Testis (tissue), 3 donors: ENCODE data around the gene RYR3. TPM values are rescaled to one million over a fixed set of nuclear protein-coding genes. Genes with fewer than 3 reads are reported as not detected.

Experiments used
- DNase-seq: peaks from one replicate; pipeline ENCODE4 v3.0.0-alpha.2; 2019
- H3K27ac ChIP-seq, 2 donors: fragments of 200-600 bp; sonication (generic); one replicate each; pipeline ENCODE4 v1.5.1; 2019
- H3K27me3 ChIP-seq: fragments of 200-600 bp; sonication (generic); one replicate; pipeline ENCODE4 v1.5.1; 2019
- H3K36me3 ChIP-seq: fragments of 200-600 bp; sonication (generic); one replicate; pipeline ENCODE4 v1.5.1; 2017; ENCODE audit warnings: low read depth; ENCODE audit errors: missing control alignments
- H3K4me1 ChIP-seq: fragments of 200-600 bp; sonication (generic); one replicate; pipeline ENCODE4 v1.5.1; 2019
- H3K4me3 ChIP-seq, 2 donors: fragments of 200-600 bp; sonication (generic); one replicate each; pipeline ENCODE4 v1.5.1; 2017 to 2019
- H3K9me3 ChIP-seq: fragments of 200-600 bp; sonication (generic); one replicate; pipeline ENCODE4 v1.5.1; 2017
- CTCF ChIP-seq, 3 experiments: fragments of 450-650 bp in 2 of 3; fragments of 200-600 bp in 1 of 3; sonication (generic) in 1 of 3; IDR thresholded peaks; one replicate each; pipeline ENCODE4 v1.5.1; 2016 to 2019; ENCODE audit warnings: antibody characterized with exemption in 3 of 3, mild to moderate bottlenecking in 2 of 3, moderate library complexity in 1 of 3
- POLR2A ChIP-seq: fragments of 450-650 bp; IDR thresholded peaks from one replicate; pipeline ENCODE4 v1.6.1; 2017; ENCODE audit warnings: antibody characterized with exemption, mild to moderate bottlenecking, moderate library complexity
- WGBS, 2 donors: methylation state at CpG; one replicate each; pipeline ENCODE4 v1.1.5; 2018; 5-methylcytosine and 5-hydroxymethylcytosine counted together
- intact Hi-C: fragments of 100-400 bp; cut with DNase I; formaldehyde crosslinking; loops from one replicate; pipeline ENCODE4 v1.15.1; 2023; ENCODE audit warnings: low total_unique reads
- polyA plus RNA-seq: library from polyadenylated mRNA; stranded (reverse); fragments of 350-450 nt; fragmentation: Illumina TruSeq; extraction: RNeasy Lipid Tissue Mini Kit (QIAGEN cat#74804); gene quantifications from one replicate; pipeline ENCODE4 v1.2.3, GENCODE V29; 2014; ENCODE audit warnings: low read depth, low replicate concordance; ENCODE audit not compliant: insufficient read depth
- total RNA-seq, 2 donors: library from RNA; depleted of rRNA; stranded (reverse); fragments of >200 nt; gene quantifications; one replicate each; pipeline ENCODE4 v1.2.3, GENCODE V29; 2016

RYR3 gene
- total and polyA plus RNA-seq, 3 donors from 2014 or later, result 4.3 to 7.6 (median 4.4) TPM

DNA sequence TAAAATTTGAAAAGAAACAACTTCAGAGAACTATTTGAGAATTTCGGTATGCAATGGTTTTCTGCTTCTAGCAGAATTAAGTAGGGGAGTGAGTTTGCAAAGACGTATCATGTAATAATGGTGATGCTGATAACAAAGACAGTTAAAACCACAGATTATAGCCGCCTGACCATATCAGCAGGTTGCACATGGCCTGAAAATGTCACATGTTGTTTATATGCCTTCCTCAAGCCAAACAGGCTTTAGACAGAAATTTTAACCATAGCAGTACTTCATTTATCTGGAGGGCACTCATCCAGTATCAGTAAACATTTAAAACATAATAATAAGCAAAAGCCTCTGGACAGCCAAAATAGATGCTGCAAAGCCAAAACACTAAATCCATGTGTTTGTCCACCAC is 131.7 kb downstream of the RYR3 start:
- TF ChIP-seq CTCF (IDR thresholded peaks at IDR 0.05), result no peak
- no peak for TF ChIP-seq POLR2A
- Histone ChIP-seq H3K27ac (no peak overlapping the region), H3K4me1 (no peaks in the 10 kb centered on the region), H3K9me3 (no peaks in the 10 kb centered on the region), H3K36me3 (no peaks in the 10 kb centered on the region), H3K4me3 (no peak overlapping the region), H3K27me3 (no peaks in the 10 kb centered on the region)
- WGBS, 2 donors, result 54 to 64% methylated on average over 3 of the region's 3 CpGs
- DNase-seq, result no peak
- intact Hi-C loops, result no loop called here

GRCh38 chr15:33443708-33444107 is 132.9 kb downstream of the RYR3 start:
- no peaks in the 10 kb centered on the region for H3K4me1 ChIP-seq
- no peak for TF ChIP-seq CTCF (IDR thresholded peaks at IDR 0.05)
- no peak for TF ChIP-seq POLR2A
- H3K4me3 ChIP-seq, result no peak overlapping the region
- H3K27me3 ChIP-seq, result no peaks in the 10 kb centered on the region
- no peaks in the 10 kb centered on the region for H3K36me3 ChIP-seq
- intact Hi-C loops, result no loop called here
- no peaks in the 10 kb centered on the region for H3K9me3 ChIP-seq
- DNase-seq, result no peak
- WGBS, 2 donors, result 9 to 36% methylated on average over 1 of the region's 1 CpG
- no peak overlapping the region for H3K27ac ChIP-seq

DNA sequence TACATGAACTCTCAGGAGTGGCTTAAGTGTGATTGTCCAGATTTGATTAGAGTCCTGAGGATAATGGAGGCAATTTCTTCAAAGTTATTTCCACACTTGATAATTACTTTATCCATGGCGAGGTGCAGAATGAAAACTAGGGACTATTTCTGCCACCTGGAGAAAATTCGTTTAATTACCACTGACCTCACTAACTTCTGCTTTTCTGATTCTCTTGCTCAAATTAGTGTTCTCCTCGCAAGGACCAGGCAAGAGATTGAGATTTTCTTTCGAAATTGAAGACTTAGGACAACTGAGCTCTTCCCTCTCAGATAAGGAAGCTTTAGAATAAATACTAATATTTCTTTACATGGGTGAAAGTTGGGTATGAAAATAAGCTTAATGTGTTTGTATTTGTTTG is 135.2 kb downstream of the RYR3 start:
- Histone ChIP-seq H3K9me3 (no peaks in the 10 kb centered on the region), H3K4me3 (no peak overlapping the region), H3K27ac (no peak overlapping the region), H3K36me3 (no peaks in the 10 kb centered on the region), H3K27me3 (no peaks in the 10 kb centered on the region), H3K4me1 (no peaks in the 10 kb centered on the region)
- TF ChIP-seq POLR2A (no peak), CTCF (IDR thresholded peaks at IDR 0.05) (no peak)
- intact Hi-C loops, result no loop called here
- WGBS, 2 donors, result 84 to 86% methylated on average over 4 of the region's 4 CpGs
- no peak for DNase-seq

DNA sequence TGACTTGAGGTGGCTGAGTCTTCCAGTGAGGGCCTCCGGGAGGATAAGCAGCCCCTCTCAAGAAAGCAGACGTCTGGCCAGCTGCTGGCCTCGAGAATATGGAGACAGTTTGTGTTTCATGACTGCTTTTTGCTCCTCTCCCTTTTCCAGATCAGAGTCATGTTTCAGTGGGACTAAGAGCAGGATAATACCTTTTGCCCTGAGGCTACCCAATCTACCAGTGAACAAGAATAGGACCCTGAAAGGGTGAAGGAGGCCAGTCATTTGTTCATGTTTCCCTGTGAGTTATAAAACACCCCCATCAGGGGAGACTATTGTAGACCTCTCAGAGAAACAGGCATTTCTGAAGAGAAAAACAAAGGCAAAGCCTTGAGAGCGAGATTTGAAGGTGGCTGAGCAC is 137.4 kb downstream of the RYR3 start:
- intact Hi-C loops, result no loop called here
- 69 to 73% methylated on average over 4 of the region's 4 CpGs for WGBS, 2 donors
- H3K4me3 ChIP-seq, result no peak overlapping the region
- no peak overlapping the region for H3K27ac ChIP-seq
- H3K36me3 ChIP-seq, result no peaks in the 10 kb centered on the region
- H3K4me1 ChIP-seq, result no peaks in the 10 kb centered on the region
- TF ChIP-seq POLR2A, result no peak
- no peak for TF ChIP-seq CTCF (IDR thresholded peaks at IDR 0.05)
- H3K27me3 ChIP-seq, result no peaks in the 10 kb centered on the region
- H3K9me3 ChIP-seq, result no peaks in the 10 kb centered on the region
- no peak for DNase-seq

DNA sequence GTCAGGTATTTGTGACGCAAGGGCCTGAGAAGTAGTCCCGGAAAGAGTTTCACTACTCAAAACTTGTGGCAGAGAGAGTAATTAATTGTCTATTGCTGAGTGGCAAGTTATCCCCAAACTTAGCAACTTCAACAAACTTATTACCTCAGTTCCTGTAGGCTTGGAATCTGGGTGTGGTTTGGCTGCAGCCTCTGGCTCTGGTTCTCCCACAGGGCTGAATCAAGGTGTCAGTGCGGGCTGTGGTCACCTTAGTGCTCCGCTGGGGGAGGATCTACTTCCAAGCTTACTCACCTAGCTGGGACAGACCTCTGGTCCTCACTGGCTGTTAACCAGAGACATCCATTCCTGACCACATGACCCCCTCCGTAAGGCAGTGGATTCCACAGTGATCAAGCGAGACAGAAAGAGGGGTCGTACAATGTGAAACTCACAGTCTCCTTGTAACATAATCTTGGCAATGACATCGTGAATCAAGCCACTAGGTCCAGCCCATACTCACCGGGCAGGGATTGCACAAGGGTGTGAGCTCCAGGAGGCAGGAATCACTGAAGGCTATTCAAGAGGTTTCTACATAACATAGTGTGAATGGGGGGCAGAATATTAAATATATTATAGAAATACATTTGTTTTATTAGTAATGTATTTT is 138.3 kb downstream of the RYR3 start:
- no peaks in the 10 kb centered on the region for H3K4me1 ChIP-seq
- no peaks in the 10 kb centered on the region for H3K36me3 ChIP-seq
- DNase-seq, result no peak
- no peak overlapping the region for H3K27ac ChIP-seq
- no peaks in the 10 kb centered on the region for H3K9me3 ChIP-seq
- intact Hi-C loops, result no loop called here
- TF ChIP-seq POLR2A (no peak), CTCF (IDR thresholded peaks at IDR 0.05) (no peak)
- H3K27me3 ChIP-seq, result no peaks in the 10 kb centered on the region
- whole genome bisulfite sequencing, 2 donors, result 76 to 81% methylated on average over 9 of the region's 9 CpGs
- no peak overlapping the region for H3K4me3 ChIP-seq
